Measurements from ENCODE around the gene IL18R1. TPM values are rescaled to one million over a fixed set of nuclear protein-coding genes. Genes with fewer than 3 reads are reported as not detected.

IL18R1 gene
- total RNA-seq, 6 experiments from 2014 or later, result 5.5 to 11.2 (median 8.1) TPM

GRCh38 chr2:102401456-102401855 lies 45.9 kb downstream of the IL18R1 start:
- Histone ChIP-seq H3K27me3 (no peaks in the 10 kb centered on the region), H3K4me3 (no peak overlapping the region), H3K9me3 (no peaks in the 10 kb centered on the region), H3K36me3 (no peaks in the 10 kb centered on the region), H3K27ac (no peak overlapping the region), H3K4me1 (no peaks in the 10 kb centered on the region)
- ATAC-seq, result no peak
- intact Hi-C loops (cut with DNase I), result no loop called here
- DNase-seq, result no peak
- TF ChIP-seq CTCF (IDR thresholded peaks at IDR 0.05) (no peak), POLR2A (IDR thresholded peaks at IDR 0.05) (no peak)

DNA sequence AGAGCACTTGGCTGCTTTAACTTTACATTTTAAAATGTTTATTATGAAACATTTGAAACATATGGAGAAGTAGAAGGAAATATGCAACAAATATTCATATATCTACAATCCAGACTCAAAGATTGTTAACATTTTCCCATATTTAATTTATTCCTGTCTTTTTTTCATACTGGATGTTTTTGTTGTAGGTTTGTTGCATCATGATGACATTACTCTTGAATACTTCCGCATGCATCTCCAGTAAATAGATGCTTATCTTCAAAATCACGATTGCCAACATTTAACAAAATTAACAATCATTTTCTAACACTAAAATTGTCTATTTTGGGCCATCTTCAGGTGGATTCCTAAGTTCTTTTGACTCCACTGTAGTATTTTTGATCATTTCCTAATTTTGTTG lies 46.3 kb downstream of the IL18R1 start:
- DNase-seq (no peak), ATAC-seq (no peak)

GRCh38 chr2:102410952-102411351 lies 55.4 kb downstream of the IL18R1 start:
- H3K27ac ChIP-seq, result no peak overlapping the region
- intact Hi-C loops (cut with DNase I), result no loop called here
- DNase-seq (no peak), ATAC-seq (no peak)
- no peaks in the 10 kb centered on the region for H3K4me1 ChIP-seq
- 80% methylated on average over 1 of the region's 3 CpGs for WGBS (ENCODE audit: insufficient coverage, low coverage, low lambda C conversion rate, missing lambda C conversion rate)
- H3K4me3 ChIP-seq, result no peak overlapping the region
- TF ChIP-seq POLR2A (IDR thresholded peaks at IDR 0.05) (no peak), CTCF (IDR thresholded peaks at IDR 0.05) (no peak)
- H3K27me3 ChIP-seq, result no peaks in the 10 kb centered on the region
- no peaks in the 10 kb centered on the region for H3K9me3 ChIP-seq
- H3K36me3 ChIP-seq, result no peaks in the 10 kb centered on the region

More for the DNA sequence above, 46.3 kb downstream of the IL18R1 start:
- Histone ChIP-seq H3K4me3 (no peak overlapping the region), H3K4me1 (no peaks in the 10 kb centered on the region), H3K27ac (no peak overlapping the region), H3K9me3 (no peaks in the 10 kb centered on the region), H3K36me3 (no peaks in the 10 kb centered on the region), H3K27me3 (no peaks in the 10 kb centered on the region)
- no peak for TF ChIP-seq POLR2A (IDR thresholded peaks at IDR 0.05)
- no peak for TF ChIP-seq CTCF (IDR thresholded peaks at IDR 0.05)
- 71% methylated on average over 2 of the region's 2 CpGs for WGBS (ENCODE audit: insufficient coverage, low coverage, low lambda C conversion rate, missing lambda C conversion rate)
- intact Hi-C loops (cut with DNase I), result no loop called here

- DNase-seq (no peak), ATAC-seq (no peak)
- TF ChIP-seq POLR2A (IDR thresholded peaks at IDR 0.05) (no peak), CTCF (IDR thresholded peaks at IDR 0.05) (no peak)
- no peaks in the 10 kb centered on the region for H3K27me3 ChIP-seq
- no peak overlapping the region for H3K4me3 ChIP-seq
- H3K9me3 ChIP-seq, result no peaks in the 10 kb centered on the region
- intact Hi-C loops (cut with DNase I), result no loop called here
- WGBS (ENCODE audit: insufficient coverage, low coverage, low lambda C conversion rate, missing lambda C conversion rate), result 75% methylated on average over 3 of the region's 3 CpGs
- no peak overlapping the region for H3K27ac ChIP-seq
- H3K4me1 ChIP-seq, result no peaks in the 10 kb centered on the region
- H3K36me3 ChIP-seq, result no peaks in the 10 kb centered on the region
These were observed 56.6 kb downstream of the IL18R1 start for GRCh38 chr2:102412199-102412598.

DNA sequence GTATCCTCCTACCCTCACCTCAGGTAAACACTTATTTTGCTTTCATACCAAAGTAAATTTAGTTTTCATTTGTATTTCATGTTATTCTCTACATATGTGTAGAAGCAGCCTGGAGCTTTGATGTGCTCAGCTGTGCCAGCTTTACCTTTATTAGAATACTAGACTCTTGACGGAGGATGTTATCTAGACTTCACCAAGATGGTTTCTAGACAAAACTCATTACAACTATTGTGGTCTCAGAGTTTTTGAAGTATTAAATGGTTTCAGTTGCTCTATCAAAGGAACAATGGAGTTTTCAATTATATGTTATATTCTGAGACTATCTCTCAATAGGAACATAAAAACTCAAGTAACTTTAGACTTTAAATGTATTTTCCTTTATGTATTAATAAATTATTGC lies 62.4 kb downstream of the IL18R1 start:
- Histone ChIP-seq H3K27me3 (no peaks in the 10 kb centered on the region), H3K4me1 (no peaks in the 10 kb centered on the region), H3K4me3 (no peak overlapping the region), H3K9me3 (no peaks in the 10 kb centered on the region), H3K27ac (no peak overlapping the region), H3K36me3 (no peaks in the 10 kb centered on the region)
- no peak for TF ChIP-seq POLR2A (IDR thresholded peaks at IDR 0.05)
- no peak for TF ChIP-seq CTCF (IDR thresholded peaks at IDR 0.05)
- ATAC-seq (no peak), DNase-seq (no peak)
- intact Hi-C loops (cut with DNase I), result no loop called here
- WGBS (ENCODE audit: insufficient coverage, low coverage, low lambda C conversion rate, missing lambda C conversion rate), result 80% methylated on average over 1 of the region's 1 CpG
